GM19452 (cell line): ENCODE data around the gene CNP.
"Not testable (repeated sequence)": the region's sequence is repeated elsewhere in the genome, so short reads cannot be mapped to it uniquely, and the experiment has no call there.

ENCODE experiments used
- ATAC-seq: cut with Tn5 transposase; IDR thresholded peaks from one replicate; pipeline ENCODE4 v1.9.1; 2021; ENCODE audit not compliant: unreplicated experiment

CNP gene

DNA sequence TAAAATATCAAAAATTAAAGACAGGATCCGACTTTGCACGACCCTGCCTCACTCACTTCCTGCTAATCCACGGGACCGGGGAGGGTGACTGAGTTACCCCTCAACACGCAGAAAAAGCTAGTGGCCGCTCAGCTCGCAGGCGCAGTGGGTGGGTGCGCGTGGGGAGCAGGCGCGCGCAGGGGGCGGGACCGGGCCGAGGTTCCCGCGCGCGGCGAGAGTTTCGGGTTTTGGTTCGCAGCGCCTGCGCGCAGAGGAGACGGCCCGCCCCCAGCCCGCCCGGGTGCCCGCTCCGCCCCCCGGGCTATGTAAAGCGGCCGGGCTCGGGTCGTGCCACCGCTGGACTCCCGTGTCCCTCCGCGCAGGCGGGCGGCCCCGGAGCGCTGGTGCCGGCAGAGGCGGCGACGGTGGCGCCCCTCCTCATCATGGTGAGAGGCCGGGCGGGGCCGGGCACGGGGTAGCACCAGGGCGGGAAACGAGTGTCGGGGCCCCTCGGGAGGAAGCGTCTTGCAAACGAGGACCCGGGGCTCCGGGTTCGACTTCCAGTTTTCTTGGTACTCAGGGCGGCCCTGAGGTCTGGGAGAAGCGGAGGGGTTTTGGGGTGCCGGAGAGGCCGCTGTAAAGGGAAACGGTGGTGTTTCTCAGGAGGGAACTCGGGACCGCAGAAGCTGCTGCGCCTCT lies at the start of gene CNP:
Gene CNP, plus strand, starts transcription at position 333 of the 678 bp plus-strand sequence. Its CDS starts 90 bp downstream, at position 423.
- ATAC-seq, result no peak

DNA sequence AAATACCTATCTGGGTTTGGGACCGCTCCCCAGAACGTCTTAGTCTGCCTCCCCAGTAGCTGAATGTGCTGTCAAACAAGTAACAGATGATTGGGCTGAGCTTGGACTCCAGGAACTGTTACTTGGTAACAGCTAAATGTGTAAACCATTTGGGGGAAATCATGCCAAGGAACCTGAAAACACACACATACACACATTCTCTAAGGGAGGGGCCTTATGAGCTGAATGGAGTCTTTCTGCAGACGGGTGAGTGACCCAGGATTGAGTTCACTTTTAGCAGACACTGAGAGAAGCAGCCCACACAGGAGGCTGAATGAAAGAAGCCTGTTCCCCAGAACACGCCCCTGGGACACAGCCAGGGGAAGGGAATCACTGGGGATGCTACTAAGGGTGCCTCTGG lies 49.4 kb upstream of the CNP start:
- no peak for ATAC-seq

DNA sequence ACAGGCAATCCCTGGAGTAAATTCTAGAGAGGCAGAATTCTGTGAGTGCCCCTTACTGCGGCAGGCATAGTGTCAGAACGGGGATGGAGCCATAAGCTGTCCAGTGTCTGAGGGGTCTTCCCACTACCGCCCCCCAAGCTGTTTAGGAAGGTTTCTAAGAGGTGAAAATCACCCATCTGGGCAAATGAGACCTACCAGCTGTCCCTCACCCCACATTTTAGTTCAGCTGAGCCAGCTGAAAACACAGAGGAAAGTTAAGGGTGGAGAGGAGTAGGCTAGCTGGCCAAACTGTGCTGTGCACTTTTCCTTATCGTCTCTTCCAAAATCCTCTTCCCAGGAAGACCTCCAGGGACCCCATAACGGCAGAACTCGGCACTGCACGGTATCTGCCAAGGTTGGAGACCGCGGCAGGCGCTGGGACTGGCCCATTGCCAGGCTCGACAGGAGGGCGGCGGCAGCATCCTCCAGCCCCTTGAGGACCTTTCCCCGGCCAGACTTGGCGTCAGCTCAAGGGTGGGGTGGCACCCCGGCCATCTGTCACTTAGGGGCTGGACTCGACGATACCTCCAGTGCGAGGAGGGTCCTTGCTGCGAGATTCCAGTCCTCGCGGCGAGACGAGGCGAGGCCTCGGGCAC lies 48.8 kb upstream of the CNP start:
- ATAC-seq, result peak; percentile 21

DNA sequence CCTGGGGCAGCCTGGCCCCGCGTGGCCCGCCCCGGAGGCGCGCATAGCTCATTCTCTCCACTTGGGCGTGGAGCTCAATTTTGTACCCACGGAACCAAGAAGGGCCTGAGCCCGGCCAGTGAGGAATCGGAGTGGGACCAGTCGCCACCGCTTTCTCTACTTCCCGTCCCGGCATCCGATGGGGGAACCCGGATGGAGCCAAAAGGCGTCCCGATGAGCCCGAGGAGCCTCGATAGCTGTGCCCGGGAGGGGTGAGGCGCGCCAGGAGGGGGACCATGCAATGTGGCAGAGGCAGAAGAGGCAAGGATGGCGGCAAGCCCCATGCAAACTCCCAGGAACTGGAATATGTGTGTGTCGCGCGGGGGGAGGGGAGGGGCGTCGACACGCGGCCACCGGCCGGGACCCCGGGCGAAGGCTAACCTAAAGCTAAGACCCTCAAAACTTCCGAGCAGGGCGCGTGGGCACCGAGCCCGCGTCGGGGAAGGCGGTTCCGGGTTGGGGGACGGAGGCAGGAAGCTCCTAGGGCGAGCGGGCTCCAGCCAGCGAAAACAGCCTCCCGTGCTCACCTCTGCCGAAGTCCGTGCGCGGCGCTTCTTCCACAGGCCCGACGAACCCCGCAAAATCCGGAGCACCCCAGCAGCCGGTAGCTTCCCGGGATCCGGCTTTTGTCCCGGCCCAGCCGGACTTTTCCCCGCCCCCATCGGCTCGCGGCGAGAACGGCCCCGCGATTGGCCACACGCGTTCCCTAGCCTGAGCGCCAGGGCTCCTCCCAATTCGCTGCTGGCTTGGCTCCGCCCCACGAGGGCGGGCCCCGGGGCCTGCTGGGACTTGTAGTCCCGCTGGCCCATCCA lies 48.1 kb upstream of the CNP start, which contains the start of gene ACLY:
Gene ACLY, minus strand, starts transcription at position 638 of the 851 bp plus-strand sequence. CDS start 5,078 bp downstream, outside the sequence.
- peak; percentile 89 for ATAC-seq

DNA sequence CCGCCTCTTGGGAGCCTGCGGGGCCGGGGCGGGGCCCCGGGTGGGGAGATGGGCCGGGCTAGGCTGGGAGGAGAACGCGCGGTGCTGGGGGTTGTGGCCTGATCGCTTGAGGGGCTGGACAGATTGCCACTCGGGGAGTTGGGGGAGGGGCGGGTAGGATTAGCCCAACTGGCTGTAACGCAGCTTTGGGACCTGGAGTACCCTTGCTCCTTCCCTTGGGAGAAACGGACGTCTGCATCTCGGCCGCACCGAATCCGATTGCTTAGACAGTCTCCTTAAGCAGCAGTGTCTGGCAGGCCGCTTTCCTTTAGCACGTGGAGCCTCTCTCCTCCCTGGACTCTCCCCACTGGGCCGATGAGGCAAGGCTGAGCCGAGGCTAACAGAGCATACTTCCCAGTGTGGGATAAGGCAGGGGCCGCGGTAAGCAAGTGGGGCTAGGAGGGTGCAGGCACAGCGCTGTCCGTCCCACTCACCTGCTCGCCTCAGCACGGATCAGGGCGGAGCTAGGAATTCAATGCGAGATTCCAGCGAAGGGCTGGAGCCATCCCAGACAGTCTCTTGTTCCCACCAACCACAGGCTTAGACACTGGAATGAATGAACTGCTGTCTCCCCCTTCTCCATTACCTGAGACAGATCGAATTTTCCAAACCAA lies 47.3 kb upstream of the CNP start:
- ATAC-seq, result peak; percentile 7

DNA sequence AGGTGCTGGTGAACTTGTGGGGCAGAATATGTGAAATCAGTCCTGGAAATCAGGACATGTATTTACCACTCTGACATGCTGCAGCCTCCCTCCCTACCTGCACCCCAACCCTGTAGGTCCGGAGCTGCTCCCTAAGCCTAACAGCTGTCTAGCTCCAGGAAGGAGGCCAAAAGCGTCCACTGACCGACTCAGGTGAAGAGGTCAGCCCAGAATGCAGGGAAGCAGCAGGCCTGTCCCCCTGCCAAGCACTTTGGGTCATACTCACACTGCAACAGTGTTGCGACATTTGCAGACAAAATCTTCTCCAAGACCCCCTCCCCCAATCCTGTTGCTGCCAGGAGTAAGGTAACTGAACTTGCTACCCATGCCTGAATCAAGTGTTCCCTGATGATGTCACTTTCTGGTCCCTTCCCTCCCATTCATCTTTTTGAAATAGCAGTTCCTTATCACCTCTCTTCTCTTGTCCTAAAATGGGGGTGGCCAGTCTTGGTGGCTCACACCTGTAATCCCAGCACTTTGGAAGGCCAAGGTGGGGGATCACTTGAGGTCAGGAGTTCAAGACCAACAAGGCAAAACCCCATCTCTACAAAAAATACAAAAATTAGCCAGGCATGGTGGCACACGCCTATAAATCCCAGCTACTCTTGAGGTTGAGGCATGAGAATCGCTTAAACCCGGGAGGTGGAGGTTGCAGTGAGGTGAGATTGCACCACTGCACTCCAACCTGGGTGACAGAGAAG lies 46.6 kb upstream of the CNP start:
- no peak for ATAC-seq

DNA sequence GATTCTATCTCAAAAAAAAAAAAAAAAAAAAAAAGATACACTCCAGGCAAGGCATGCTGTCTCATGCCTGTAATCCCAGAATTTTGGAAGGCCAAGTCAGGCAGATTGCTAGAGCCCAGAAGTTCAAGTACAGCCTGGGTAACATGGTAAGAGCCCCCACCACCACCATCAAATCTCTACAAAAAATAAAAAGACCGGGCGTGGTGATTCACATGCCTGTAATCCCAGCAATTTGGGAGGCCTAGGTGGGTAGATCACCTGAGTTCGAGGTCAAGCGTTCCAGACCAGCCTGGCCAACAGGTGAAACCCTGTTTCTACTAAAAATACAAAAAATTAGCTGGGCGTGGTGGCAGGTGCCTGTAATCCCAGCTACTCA lies 46.0 kb upstream of the CNP start:
- no peak for ATAC-seq

DNA sequence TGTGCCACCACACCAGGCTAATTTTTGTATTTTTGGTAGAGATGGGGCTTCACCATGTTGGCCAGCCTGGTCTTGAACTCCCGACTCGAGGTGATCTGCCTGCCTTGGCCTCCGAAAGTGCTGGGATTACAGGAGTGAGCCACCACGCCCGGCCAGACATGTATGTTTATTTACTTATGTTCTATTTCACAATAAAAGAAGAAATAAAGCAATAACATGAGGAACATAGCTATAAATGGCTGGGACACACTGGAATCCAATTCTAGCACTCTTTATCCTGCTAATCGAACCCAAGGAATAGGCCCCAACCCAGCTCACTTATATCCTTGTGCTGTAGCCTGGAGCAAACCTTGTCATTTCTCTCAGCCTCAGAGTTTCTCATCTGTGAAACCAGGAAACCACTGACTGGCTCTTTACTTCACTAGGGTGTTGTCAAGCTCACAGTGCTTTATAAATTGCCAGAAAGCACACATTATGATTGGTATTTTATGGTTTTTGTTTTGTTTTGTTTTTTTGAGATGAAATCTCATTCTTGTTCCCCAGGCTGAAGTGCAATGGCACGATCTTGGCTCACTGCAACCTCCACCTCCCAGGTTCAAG lies 40.5 kb upstream of the CNP start:
- no peak for ATAC-seq

DNA sequence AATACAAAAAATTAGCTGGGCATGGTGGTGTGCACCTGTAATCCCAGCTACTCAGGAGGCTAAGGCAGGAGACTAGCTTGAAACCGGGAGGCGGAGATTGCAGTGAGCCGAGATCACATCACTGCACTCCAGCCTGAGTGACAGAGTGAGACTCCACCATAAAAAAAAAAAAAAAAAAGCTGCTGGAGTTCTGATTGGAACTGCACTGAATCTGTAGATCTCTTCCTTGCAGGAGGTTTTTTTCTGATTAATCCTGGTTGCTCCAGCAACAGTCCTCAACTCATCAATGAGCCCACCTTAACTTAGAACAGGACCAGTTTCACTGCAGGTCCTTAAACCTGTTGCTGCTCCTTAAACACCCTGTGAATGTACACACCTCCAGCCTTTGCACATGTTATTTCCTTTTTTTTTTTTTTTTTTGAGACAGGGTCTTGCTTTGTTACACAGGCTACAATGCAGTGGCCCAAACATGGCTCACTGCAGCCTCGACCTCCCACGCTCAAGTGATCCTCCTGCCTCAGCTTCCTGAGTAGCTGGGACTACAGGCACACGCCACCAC lies 37.8 kb upstream of the CNP start:
- ATAC-seq, result no peak

DNA sequence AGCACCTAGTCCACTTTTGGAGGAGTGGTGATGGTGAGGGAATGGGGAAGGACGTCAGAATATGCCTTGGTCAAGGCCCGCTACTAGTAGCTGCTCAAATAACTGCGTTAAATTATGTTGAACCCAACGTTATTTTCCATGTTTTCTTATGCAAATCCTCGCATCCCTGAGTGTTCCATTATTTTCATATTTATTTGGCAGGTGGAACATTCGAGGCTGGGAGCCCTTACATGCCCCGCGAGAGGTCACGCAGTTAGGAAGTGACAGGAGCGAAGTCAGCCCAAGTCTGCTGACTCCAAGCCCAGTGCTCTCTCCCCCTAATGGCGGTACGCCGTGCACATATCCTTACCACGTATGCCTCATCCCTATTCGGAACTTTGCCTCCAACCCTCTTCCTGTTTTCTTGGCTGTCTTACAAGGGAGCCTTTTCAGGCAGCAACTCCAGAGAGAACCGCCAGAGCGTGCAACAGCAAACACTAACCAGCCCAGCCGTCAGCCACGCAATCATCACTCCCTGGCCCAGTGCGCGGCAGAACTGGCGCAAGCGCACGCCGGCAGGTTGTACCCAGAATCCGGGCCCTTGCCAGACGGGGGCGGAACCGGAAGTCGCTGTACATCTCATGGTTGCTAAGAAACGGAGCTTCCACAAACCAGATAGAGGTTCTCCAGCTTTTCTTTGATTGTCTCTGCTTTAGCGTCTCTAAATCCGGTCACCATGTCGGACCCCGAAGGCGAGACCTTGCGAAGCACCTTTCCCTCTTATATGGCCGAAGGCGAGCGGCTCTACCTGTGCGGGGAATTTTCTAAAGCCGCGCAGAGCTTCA lies 36.4 kb upstream of the CNP start, which contains the start of gene ODAD4:
Gene ODAD4, plus strand, starts transcription at position 609 of the 824 bp plus-strand sequence. Its CDS starts 107 bp downstream, at position 716.
- peak; percentile 90 for ATAC-seq

DNA sequence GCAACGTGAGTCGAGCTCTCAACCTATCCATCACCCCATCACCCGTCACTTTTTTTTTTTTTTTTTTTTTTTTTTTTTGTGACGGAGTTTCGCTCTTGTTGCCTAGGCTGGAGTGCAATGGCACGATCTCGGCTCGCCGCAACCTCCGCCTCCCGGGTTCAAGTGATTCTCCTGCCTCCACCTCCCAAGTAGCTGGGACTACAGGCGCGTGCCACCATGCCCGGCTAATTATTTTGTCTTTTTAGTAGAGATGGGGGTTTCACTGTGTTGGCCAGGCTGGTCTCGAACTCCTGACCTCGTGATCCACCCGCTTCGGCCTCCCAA lies 35.8 kb upstream of the CNP start:
- ATAC-seq, result peak; percentile 34

DNA sequence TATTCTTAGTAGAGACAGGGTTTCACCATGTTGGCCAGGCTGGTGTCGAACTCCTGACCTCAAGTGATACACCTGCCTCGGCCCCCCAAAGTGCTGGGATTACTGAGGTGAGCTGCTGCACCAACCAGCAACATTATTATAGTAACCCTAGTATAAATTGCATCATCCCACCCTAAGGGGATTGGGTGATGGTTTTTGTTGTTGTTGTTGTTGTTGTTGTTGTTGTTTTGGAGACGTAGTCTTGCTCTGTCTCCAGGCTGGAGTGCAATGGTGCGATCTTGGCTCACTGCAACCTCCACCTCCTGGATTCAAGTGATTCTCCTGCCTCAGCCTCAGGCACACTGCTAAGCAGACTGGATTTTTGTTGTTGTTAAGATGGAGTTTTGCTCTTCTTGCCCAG lies 34.9 kb upstream of the CNP start:
- not testable (repeated sequence) for ATAC-seq

DNA sequence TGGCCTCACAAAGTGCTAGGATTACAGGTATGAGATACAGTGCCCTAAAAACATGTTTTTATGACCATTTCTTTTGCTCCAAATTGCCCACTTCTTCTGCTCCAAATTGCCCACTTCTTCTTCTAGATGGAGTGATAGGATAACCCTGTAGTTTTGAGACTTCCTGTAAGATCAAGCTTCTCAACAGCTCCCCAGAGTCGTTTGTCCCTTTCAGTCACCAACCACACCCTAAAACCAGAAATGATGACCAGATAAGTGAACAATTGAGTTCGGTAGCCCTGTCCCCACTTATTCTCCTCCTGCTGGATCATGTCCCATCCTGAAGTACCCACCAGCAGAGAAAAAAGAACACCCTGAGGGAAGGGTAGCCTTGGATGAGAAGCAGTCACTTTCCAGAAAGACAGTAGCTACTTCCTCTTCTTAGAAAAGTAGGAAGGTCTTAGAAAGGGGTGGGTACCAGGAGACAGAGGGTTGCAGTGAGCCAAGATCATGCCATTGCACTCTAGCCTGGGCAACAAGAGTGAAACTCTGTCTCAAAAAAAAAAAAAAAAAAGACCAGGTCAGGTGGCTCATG lies 33.7 kb upstream of the CNP start:
- ATAC-seq, result no peak

DNA sequence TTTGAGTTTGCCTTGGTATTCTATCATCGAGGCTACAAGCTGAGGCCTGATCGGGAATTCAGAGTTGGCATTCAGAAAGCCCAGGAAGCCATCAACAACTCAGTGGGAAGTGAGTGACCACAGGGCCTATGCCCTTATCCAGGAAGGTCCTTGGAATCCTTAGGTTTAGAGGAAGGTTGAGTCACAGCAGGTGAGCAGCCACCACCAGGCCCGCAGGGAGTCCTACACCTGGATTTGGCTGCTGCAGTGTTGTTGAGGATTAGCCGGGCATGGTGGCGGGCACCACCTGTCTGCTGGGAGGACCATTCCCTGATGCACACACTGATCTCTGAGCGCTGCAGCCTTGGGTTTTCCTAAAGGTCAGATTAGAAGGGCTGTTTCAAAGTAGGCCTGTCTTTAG lies 31.0 kb upstream of the CNP start:
- ATAC-seq, result no peak

DNA sequence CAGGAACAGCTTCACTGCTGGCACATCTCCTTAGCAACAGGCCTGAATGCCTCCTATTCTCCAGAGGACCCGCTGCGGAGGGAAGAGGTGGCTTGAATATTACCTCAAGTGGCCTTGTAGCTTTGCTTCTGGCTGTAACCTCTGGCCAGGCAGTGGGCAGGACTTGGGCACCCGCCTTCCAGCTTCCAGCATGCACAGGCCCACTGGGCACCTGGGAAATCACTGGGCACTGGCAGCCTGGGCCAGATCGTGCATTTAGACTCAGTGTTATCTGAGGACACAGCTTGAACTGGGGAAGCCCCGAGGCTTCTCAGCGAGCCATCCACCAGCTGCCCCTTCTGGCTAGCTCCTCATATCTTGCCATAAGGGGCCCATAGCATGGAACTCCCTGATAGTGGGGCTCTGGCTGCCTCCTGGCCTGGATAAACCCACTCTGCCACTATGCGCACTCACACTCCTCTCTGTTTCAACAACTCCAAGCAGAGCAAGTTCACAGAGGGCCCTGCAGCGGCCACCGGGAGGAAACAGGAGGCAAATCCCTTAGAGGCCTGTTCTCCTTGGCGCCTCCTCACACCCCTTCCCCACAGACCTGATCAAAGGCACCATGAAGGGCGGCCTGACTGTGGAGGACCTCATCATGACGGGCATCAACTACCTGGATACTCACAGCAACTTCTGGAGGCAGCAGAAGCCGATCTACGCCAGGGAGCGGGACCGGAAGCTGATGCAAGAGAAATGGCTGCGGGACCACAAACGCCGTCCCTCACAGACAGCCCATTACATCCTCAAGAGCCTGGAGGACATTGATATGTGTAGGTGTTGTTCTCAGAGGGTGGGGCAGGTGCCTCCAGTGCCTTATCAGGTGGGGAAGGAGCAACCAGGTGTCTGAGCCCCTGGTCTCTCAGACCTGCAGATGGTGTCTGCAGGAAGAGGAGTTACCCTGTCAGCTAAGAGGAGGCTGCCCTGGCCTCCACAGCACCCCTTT lies 28.3 kb upstream of the CNP start:
- ATAC-seq, result no peak

DNA sequence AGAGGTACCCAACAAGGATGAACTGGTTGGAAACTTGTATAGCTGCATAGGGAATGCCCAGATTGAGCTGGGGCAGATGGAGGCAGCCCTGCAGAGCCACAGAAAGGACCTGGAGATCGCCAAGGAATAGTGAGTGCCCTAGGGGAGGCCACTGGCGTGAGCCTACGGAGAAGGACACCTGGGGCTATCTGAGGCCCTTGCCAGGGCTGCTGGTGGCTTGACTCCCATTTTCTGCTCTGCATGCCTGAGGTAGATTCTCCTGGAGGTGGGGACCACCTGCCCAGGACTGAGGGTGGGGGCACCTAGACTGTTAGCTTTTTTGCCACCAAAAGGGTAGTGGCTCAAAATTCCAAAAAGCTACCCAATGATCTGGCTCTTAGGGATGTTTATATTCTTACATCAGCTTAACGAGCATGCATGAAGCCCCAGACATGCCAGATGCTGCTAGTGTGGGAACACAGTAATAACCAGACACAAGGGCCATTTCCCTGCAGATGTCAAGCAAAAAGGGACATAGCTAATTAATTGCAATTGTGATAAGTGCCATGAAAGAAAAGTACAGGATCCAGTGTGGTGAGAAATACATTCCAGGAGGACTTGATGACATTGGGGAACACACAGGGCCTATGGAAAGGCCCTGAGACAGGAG lies 27.4 kb upstream of the CNP start:
- no peak for ATAC-seq

DNA sequence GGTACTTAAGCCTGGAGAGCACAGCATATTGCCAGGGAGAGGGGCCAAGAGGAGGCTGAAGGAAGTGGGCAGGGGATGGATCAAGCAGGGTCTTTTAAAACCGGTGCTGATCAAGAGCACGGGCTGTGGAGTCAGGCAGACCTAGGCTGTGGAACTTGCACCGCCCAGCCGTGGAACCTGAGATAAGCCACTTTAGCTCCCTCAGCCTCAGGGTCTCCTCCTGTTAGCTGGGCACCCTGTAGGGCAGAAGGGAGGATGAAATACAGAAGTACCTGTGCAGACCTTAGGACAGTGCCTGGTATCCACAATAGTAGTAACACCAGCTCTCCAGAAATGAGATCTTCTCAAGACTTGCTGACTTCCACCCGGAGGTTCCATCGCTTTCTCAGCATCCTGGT lies 26.9 kb upstream of the CNP start:
- no peak for ATAC-seq
